RWPE2 (cell line): Measurements from ENCODE around the gene ZNF221.

ENCODE experiments used
- ATAC-seq: fragments of 200-7000 bp; cut with Tn5 transposase; 3 replicates; pipeline ENCODE4 v1.9.1; 2021; ENCODE audit warnings: low read depth
- DNase-seq: peaks from one replicate; pipeline ENCODE4 v3.0.0-alpha.2; 2020; ENCODE audit warnings: low spot score
- H3K27ac ChIP-seq: fragments of 450-650 bp; 2 replicates; pipeline ENCODE4 v1.5.1; 2017; ENCODE audit warnings: mild to moderate bottlenecking; ENCODE audit not compliant: poor library complexity, severe bottlenecking
- H3K27me3 ChIP-seq: fragments of 250-450 bp; sonication (Bioruptor Pico); 2 replicates; pipeline ENCODE4 v1.5.1; 2021; ENCODE audit warnings: mild to moderate bottlenecking, moderate library complexity; ENCODE audit not compliant: insufficient read depth, poor library complexity, severe bottlenecking
- H3K36me3 ChIP-seq: fragments of 250-450 bp; sonication (Bioruptor Pico); 2 replicates; pipeline ENCODE4 v1.5.1; 2020; ENCODE audit warnings: low read depth, mild to moderate bottlenecking, moderate library complexity
- H3K4me1 ChIP-seq: fragments of 250-450 bp; sonication (Bioruptor Pico); 2 replicates; pipeline ENCODE4 v1.5.1; 2021; ENCODE audit warnings: mild to moderate bottlenecking, moderate library complexity; ENCODE audit not compliant: insufficient read depth, poor library complexity, severe bottlenecking
- H3K4me3 ChIP-seq: fragments of 250-450 bp; sonication (Bioruptor Pico); 2 replicates; pipeline ENCODE4 v1.5.1; 2021; ENCODE audit warnings: mild to moderate bottlenecking, moderate library complexity; ENCODE audit not compliant: severe bottlenecking
- H3K9me3 ChIP-seq: fragments of 250-450 bp; sonication (Bioruptor Pico); 2 replicates; pipeline ENCODE4 v1.5.1; 2021; ENCODE audit warnings: mild to moderate bottlenecking, moderate library complexity; ENCODE audit not compliant: severe bottlenecking
- CTCF ChIP-seq: fragments of 450-650 bp; IDR thresholded peaks from one replicate; pipeline ENCODE4 v1.5.1; 2017; ENCODE audit warnings: mild to moderate bottlenecking, moderate library complexity; ENCODE audit not compliant: poor library complexity, severe bottlenecking

ZNF221 gene

GRCh38 chr19:43923875-43924274 is 27.2 kb upstream of the ZNF221 start:
- H3K27me3 ChIP-seq: no peaks in the 10 kb centered on the region
- DNase-seq (no peak), ATAC-seq (no peak)
- TF ChIP-seq CTCF: no peak
- no peaks in the 10 kb centered on the region for H3K4me1 ChIP-seq
- no peak overlapping the region for H3K4me3 ChIP-seq
- no peaks in the 10 kb centered on the region for H3K9me3 ChIP-seq
- no peak overlapping the region for H3K27ac ChIP-seq
- H3K36me3 ChIP-seq: peaks cover 76% of the 10 kb centered on the region

GRCh38 chr19:43928820-43929219 is 22.2 kb upstream of the ZNF221 start:
- no peak for DNase-seq
- peaks cover 86% of the 10 kb centered on the region for H3K36me3 ChIP-seq
- H3K9me3 ChIP-seq: no peaks in the 10 kb centered on the region

GRCh38 chr19:43934055-43934984 is 16.7 kb upstream of the ZNF221 start:
- Histone ChIP-seq H3K36me3 (peaks cover 41% of the 10 kb centered on the region), H3K27me3 (no peaks in the 10 kb centered on the region), H3K4me3 (peak overlapping the region; percentile 47), H3K4me1 (peaks cover 9% of the 10 kb centered on the region), H3K9me3 (no peaks in the 10 kb centered on the region), H3K27ac (peak overlapping the region; percentile 40)
- no peak for DNase-seq
- no peak for TF ChIP-seq CTCF
- peak; percentile 13; the same call in 1 of the 3 replicates for ATAC-seq

More at GRCh38 chr19:43928820-43929219, 22.2 kb upstream of the ZNF221 start:
- peaks cover 5% of the 10 kb centered on the region for H3K4me1 ChIP-seq
- H3K4me3 ChIP-seq: no peak overlapping the region
- ATAC-seq: no peak
- no peak for TF ChIP-seq CTCF
- H3K27me3 ChIP-seq: no peaks in the 10 kb centered on the region
- H3K27ac ChIP-seq: no peak overlapping the region

- peak; percentile 96 for ATAC-seq
- TF ChIP-seq CTCF: no peak
Measured at GRCh38 chr19:43934985-43935708, 15.9 kb upstream of the ZNF221 start, which contains the start of gene ZNF45. Gene ZNF45, minus strand, starts transcription at chr19:43935282. Its CDS starts 13,097 bp downstream, at chr19:43922185.

More at GRCh38 chr19:43934985-43935708, 15.9 kb upstream of the ZNF221 start, which contains the start of gene ZNF45:
- Histone ChIP-seq H3K36me3 (peaks cover 33% of the 10 kb centered on the region), H3K4me1 (peaks cover 9% of the 10 kb centered on the region), H3K27ac (peak within 1 kb of the TSS; percentile 40), H3K9me3 (peaks cover 2% of the 10 kb centered on the region), H3K27me3 (no peaks in the 10 kb centered on the region), H3K4me3 (peak within 1 kb of the TSS; percentile 47)
- DNase-seq: peak; percentile 86
